ENCODE results near the gene C6orf52. TPM values are rescaled to one million over a fixed set of nuclear protein-coding genes. Genes with fewer than 3 reads are reported as not detected.

C6orf52 gene
- total and polyA plus RNA-seq, 5 donors from 2014 or later: 0.68 to 2.6 (median 2.3) TPM; not detected in 2

GRCh38 chr6:10733151-10733715, 38.8 kb upstream of the C6orf52 start:
- Mint-ChIP-seq H3K9me3 (no peaks in the 10 kb centered on the region), H3K4me1 (peaks cover 0 to 8% (median under 1%) of the 10 kb centered on the region in 4 donors), H3K27ac (peak overlapping the region in 1 of 3 donors; percentile 56), H3K4me3 (no peak overlapping the region), H3K36me3 (peaks cover 23% of the 10 kb centered on the region), H3K27me3 (no peaks in the 10 kb centered on the region)
- DNase-seq (no peak), ATAC-seq (ENCODE audit: low read depth in 2 of 2) (no peak)
- no peaks in the 10 kb centered on the region for H3K27me3 ChIP-seq (ENCODE audit: control insufficient read depth, insufficient read depth, low read length)
- no peaks in the 10 kb centered on the region for H3K9me3 ChIP-seq (ENCODE audit: control insufficient read depth in 2 of 2, low read length in 2 of 2)
- no peaks in the 10 kb centered on the region for H3K4me1 ChIP-seq (ENCODE audit: control insufficient read depth, insufficient read depth, low read length, poor library complexity, severe bottlenecking)
- peaks cover 9% of the 10 kb centered on the region for H3K36me3 ChIP-seq (ENCODE audit: control insufficient read depth, insufficient read depth, low read length)
- H3K4me3 ChIP-seq (ENCODE audit: low read depth, low read length): no peak overlapping the region
- no peak overlapping the region for H3K27ac ChIP-seq (ENCODE audit: insufficient read depth, low read length, poor library complexity, severe bottlenecking)

- no peak overlapping the region for H3K4me3 ChIP-seq (ENCODE audit: low read depth, low read length)
- no peak overlapping the region for H3K27ac ChIP-seq (ENCODE audit: insufficient read depth, low read length, poor library complexity, severe bottlenecking)
- peaks cover 28% of the 10 kb centered on the region for H3K36me3 Mint-ChIP-seq
- no peak overlapping the region for H3K27ac Mint-ChIP-seq
- H3K27me3 ChIP-seq (ENCODE audit: control insufficient read depth, insufficient read depth, low read length): no peaks in the 10 kb centered on the region
- H3K4me1 ChIP-seq (ENCODE audit: control insufficient read depth, insufficient read depth, low read length, poor library complexity, severe bottlenecking): no peaks in the 10 kb centered on the region
- peaks cover 16% of the 10 kb centered on the region for H3K36me3 ChIP-seq (ENCODE audit: control insufficient read depth, insufficient read depth, low read length)
- no peak overlapping the region for H3K4me3 Mint-ChIP-seq
- no peaks in the 10 kb centered on the region for H3K27me3 Mint-ChIP-seq
- DNase-seq (no peak), ATAC-seq (ENCODE audit: low read depth in 2 of 2) (no peak)
- H3K4me1 Mint-ChIP-seq: peaks cover 8 to 19% (median 14%) of the 10 kb centered on the region in 4 donors
- no peaks in the 10 kb centered on the region for H3K9me3 ChIP-seq (ENCODE audit: control insufficient read depth in 2 of 2, low read length in 2 of 2)
- peaks cover 0 to 2% (median 0%) of the 10 kb centered on the region in 7 donors for H3K9me3 Mint-ChIP-seq
Observed at GRCh38 chr6:10730254-10730653, 35.8 kb upstream of the C6orf52 start.

- peak overlapping the region; percentile 26 to 69 (median 35) for H3K27ac Mint-ChIP-seq
Observed at GRCh38 chr6:10725716-10726115, 31.3 kb upstream of the C6orf52 start.

GRCh38 chr6:10725044-10725443, 30.6 kb upstream of the C6orf52 start:
- Mint-ChIP-seq H3K9me3 (peaks cover 0 to 9% (median 0%) of the 10 kb centered on the region in 7 donors), H3K36me3 (peaks cover 6% of the 10 kb centered on the region), H3K27ac (peak overlapping the region in 2 of 3 donors; percentile 35 to 69), H3K27me3 (no peaks in the 10 kb centered on the region), H3K4me1 (peaks cover 16 to 58% (median 42%) of the 10 kb centered on the region in 4 donors), H3K4me3 (peak overlapping the region; percentile 57 to 93 (median 75))
- Histone ChIP-seq H3K9me3 (ENCODE audit: control insufficient read depth in 2 of 2, low read length in 2 of 2) (no peaks in the 10 kb centered on the region), H3K4me3 (ENCODE audit: low read depth, low read length) (no peak overlapping the region), H3K27ac (ENCODE audit: insufficient read depth, low read length, poor library complexity, severe bottlenecking) (no peak overlapping the region), H3K27me3 (ENCODE audit: control insufficient read depth, insufficient read depth, low read length) (no peaks in the 10 kb centered on the region), H3K36me3 (ENCODE audit: control insufficient read depth, insufficient read depth, low read length) (peaks cover 9% of the 10 kb centered on the region), H3K4me1 (ENCODE audit: control insufficient read depth, insufficient read depth, low read length, poor library complexity, severe bottlenecking) (peaks cover 22% of the 10 kb centered on the region)
- no peak for ATAC-seq (ENCODE audit: low read depth in 2 of 2)
- DNase-seq: no peak

More at GRCh38 chr6:10725716-10726115, 31.3 kb upstream of the C6orf52 start:
- Mint-ChIP-seq H3K27me3 (no peaks in the 10 kb centered on the region), H3K4me3 (peak overlapping the region; percentile 57 to 93 (median 67)), H3K9me3 (peaks cover 0 to 9% (median 0%) of the 10 kb centered on the region in 7 donors), H3K4me1 (peaks cover 16 to 58% (median 44%) of the 10 kb centered on the region in 4 donors), H3K36me3 (peaks cover 13% of the 10 kb centered on the region)
- Histone ChIP-seq H3K4me1 (ENCODE audit: control insufficient read depth, insufficient read depth, low read length, poor library complexity, severe bottlenecking) (peaks cover 19% of the 10 kb centered on the region), H3K4me3 (ENCODE audit: low read depth, low read length) (no peak overlapping the region), H3K9me3 (ENCODE audit: control insufficient read depth in 2 of 2, low read length in 2 of 2) (no peaks in the 10 kb centered on the region), H3K27me3 (ENCODE audit: control insufficient read depth, insufficient read depth, low read length) (no peaks in the 10 kb centered on the region), H3K27ac (ENCODE audit: insufficient read depth, low read length, poor library complexity, severe bottlenecking) (no peak overlapping the region), H3K36me3 (ENCODE audit: control insufficient read depth, insufficient read depth, low read length) (peaks cover 15% of the 10 kb centered on the region)
- ATAC-seq (ENCODE audit: low read depth in 2 of 2): no peak
- DNase-seq: no peak

- peaks cover 9% of the 10 kb centered on the region for H3K36me3 ChIP-seq (ENCODE audit: control insufficient read depth, insufficient read depth, low read length)
- Mint-ChIP-seq H3K9me3 (peaks cover 0 to 9% (median 2%) of the 10 kb centered on the region in 7 donors), H3K27me3 (no peaks in the 10 kb centered on the region), H3K4me3 (peak overlapping the region; percentile 93 to 99 (median 94)), H3K4me1 (peaks cover 19 to 65% (median 49%) of the 10 kb centered on the region in 4 donors), H3K36me3 (peaks cover 6% of the 10 kb centered on the region), H3K27ac (peak overlapping the region; percentile 93 to 99 (median 94))
- peak overlapping the region; percentile 76 for H3K27ac ChIP-seq (ENCODE audit: insufficient read depth, low read length, poor library complexity, severe bottlenecking)
- H3K9me3 ChIP-seq (ENCODE audit: control insufficient read depth in 2 of 2, low read length in 2 of 2): no peaks in the 10 kb centered on the region
- H3K4me3 ChIP-seq (ENCODE audit: low read depth, low read length): peak overlapping the region; percentile 83
- ATAC-seq (ENCODE audit: low read depth in 2 of 2) (no peak), DNase-seq (no peak)
- H3K27me3 ChIP-seq (ENCODE audit: control insufficient read depth, insufficient read depth, low read length): no peaks in the 10 kb centered on the region
- peaks cover 27% of the 10 kb centered on the region for H3K4me1 ChIP-seq (ENCODE audit: control insufficient read depth, insufficient read depth, low read length, poor library complexity, severe bottlenecking)
Observed at GRCh38 chr6:10723567-10723881, 29.1 kb upstream of the C6orf52 start.

GRCh38 chr6:10722820-10723566, 28.6 kb upstream of the C6orf52 start, which contains the start of gene TMEM14C:
Gene TMEM14C, plus strand, starts transcription at chr6:10723070. Its CDS starts 1,544 bp downstream, at chr6:10724614.
- peak within 1 kb of the TSS; percentile 76 for H3K27ac ChIP-seq (ENCODE audit: insufficient read depth, low read length, poor library complexity, severe bottlenecking)
- H3K27ac Mint-ChIP-seq: peak within 1 kb of the TSS; percentile 93 to 99 (median 94)
- no peaks in the 10 kb centered on the region for H3K27me3 ChIP-seq (ENCODE audit: control insufficient read depth, insufficient read depth, low read length)
- H3K27me3 Mint-ChIP-seq: no peaks in the 10 kb centered on the region
- DNase-seq: peak; percentile 57 to 88 (median 75)
- peaks cover 0 to 9% (median 2%) of the 10 kb centered on the region in 7 donors for H3K9me3 Mint-ChIP-seq
- peaks cover 27% of the 10 kb centered on the region for H3K4me1 ChIP-seq (ENCODE audit: control insufficient read depth, insufficient read depth, low read length, poor library complexity, severe bottlenecking)
- peaks cover 16 to 65% (median 47%) of the 10 kb centered on the region in 4 donors for H3K4me1 Mint-ChIP-seq
- peaks cover 5% of the 10 kb centered on the region for H3K36me3 ChIP-seq (ENCODE audit: control insufficient read depth, insufficient read depth, low read length)
- ATAC-seq (ENCODE audit: low read depth in 2 of 2): peak; percentile 71 to 76
- no peaks in the 10 kb centered on the region for H3K9me3 ChIP-seq (ENCODE audit: control insufficient read depth in 2 of 2, low read length in 2 of 2)
- H3K36me3 Mint-ChIP-seq: peaks cover 2% of the 10 kb centered on the region
- H3K4me3 ChIP-seq (ENCODE audit: low read depth, low read length): peak within 1 kb of the TSS; percentile 83
- H3K4me3 Mint-ChIP-seq: peak within 1 kb of the TSS; percentile 93 to 99 (median 94)

- Histone ChIP-seq H3K36me3 (ENCODE audit: control insufficient read depth, insufficient read depth, low read length) (peaks cover 5% of the 10 kb centered on the region), H3K4me1 (ENCODE audit: control insufficient read depth, insufficient read depth, low read length, poor library complexity, severe bottlenecking) (peaks cover 27% of the 10 kb centered on the region), H3K27me3 (ENCODE audit: control insufficient read depth, insufficient read depth, low read length) (no peaks in the 10 kb centered on the region), H3K4me3 (ENCODE audit: low read depth, low read length) (peak overlapping the region; percentile 83), H3K27ac (ENCODE audit: insufficient read depth, low read length, poor library complexity, severe bottlenecking) (peak overlapping the region; percentile 76), H3K9me3 (ENCODE audit: control insufficient read depth in 2 of 2, low read length in 2 of 2) (no peaks in the 10 kb centered on the region)
- H3K9me3 Mint-ChIP-seq: peaks cover 0 to 9% (median 2%) of the 10 kb centered on the region in 7 donors
- DNase-seq (peak in 1 of 3 donors; percentile 2), ATAC-seq (ENCODE audit: low read depth in 2 of 2) (no peak)
- H3K27ac Mint-ChIP-seq: peak overlapping the region; percentile 93 to 99 (median 94)
- H3K27me3 Mint-ChIP-seq: no peaks in the 10 kb centered on the region
- no peaks in the 10 kb centered on the region for H3K36me3 Mint-ChIP-seq
- H3K4me3 Mint-ChIP-seq: peak overlapping the region; percentile 93 to 99 (median 94)
- H3K4me1 Mint-ChIP-seq: peaks cover 14 to 62% (median 44%) of the 10 kb centered on the region in 4 donors
Observed at GRCh38 chr6:10722570-10722819, 28.1 kb upstream of the C6orf52 start.

Measured in CD4-positive, CD25-positive, alpha-beta regulatory T cell (primary cell).